Keratinocyte (primary cell): Measurements from ENCODE around the gene PSRC1. TPM values are rescaled to one million over a fixed set of nuclear protein-coding genes. Genes with fewer than 3 reads are reported as not detected.

Experiments used
- DNase-seq: peaks from one replicate; pipeline ENCODE4 v3.0.0-alpha.2; 2011; ENCODE audit warnings: low read depth, missing footprints, low spot score
- FAIRE-seq: peaks from 2 replicates; lab custom pipeline; 2011; peaks lifted over from hg19 to GRCh38; lab: Jason Lieb, UNC
- H2AFZ ChIP-seq: 2 replicates; pipeline ENCODE4 v1.6.0; 2012; ENCODE audit warnings: low read length, control low read depth, inconsistent platforms; ENCODE audit not compliant: control insufficient read depth
- H3K27ac ChIP-seq: 2 replicates; pipeline ENCODE4 v1.5.1; 2011; ENCODE audit warnings: low read length; ENCODE audit not compliant: control insufficient read depth, insufficient read depth
- H3K27me3 ChIP-seq: 3 replicates; pipeline ENCODE4 v1.6.0; 2011; ENCODE audit warnings: low read length; ENCODE audit not compliant: control insufficient read depth, insufficient read depth; ENCODE audit errors: extremely low read depth
- H3K36me3 ChIP-seq, 2 experiments: 2 replicates in 1 of 2; 3 replicates in 1 of 2; pipeline ENCODE4 v1.5.1; 2011; ENCODE audit warnings: low read length in 2 of 2, mild to moderate bottlenecking in 1 of 2; ENCODE audit not compliant: control insufficient read depth in 2 of 2, insufficient read depth in 2 of 2; ENCODE audit errors: extremely low read depth in 1 of 2
- H3K4me1 ChIP-seq: 3 replicates; pipeline ENCODE4 v1.5.1; 2011; ENCODE audit warnings: low read length; ENCODE audit not compliant: control insufficient read depth, insufficient read depth; ENCODE audit errors: extremely low read depth
- H3K4me2 ChIP-seq: 3 replicates; pipeline ENCODE4 v1.6.0; 2011; ENCODE audit warnings: low read depth, low read length; ENCODE audit not compliant: control insufficient read depth, insufficient read depth; ENCODE audit errors: extremely low read depth
- H3K4me3 ChIP-seq, 3 experiments: fragments of 200-600 bp in 1 of 3; sonication (generic) in 1 of 3; 2 replicates in 2 of 3; 3 replicates in 1 of 3; pipeline ENCODE4 v1.5.1; 2011 to 2016; ENCODE audit warnings: low read length in 3 of 3, mild to moderate bottlenecking in 3 of 3, control low read depth in 2 of 3, inconsistent platforms in 1 of 3, low read depth in 1 of 3, mixed read lengths in 1 of 3, mixed run types in 1 of 3, moderate library complexity in 1 of 3; ENCODE audit not compliant: control insufficient read depth in 2 of 3, insufficient read depth in 2 of 3; ENCODE audit errors: extremely low read depth in 1 of 3
- H3K79me2 ChIP-seq: 2 replicates; pipeline ENCODE4 v1.6.0; 2012; ENCODE audit warnings: low read length; ENCODE audit not compliant: control insufficient read depth, insufficient read depth
- H3K9ac ChIP-seq: 3 replicates; pipeline ENCODE4 v1.6.0; 2011; ENCODE audit warnings: low read length; ENCODE audit not compliant: control insufficient read depth, insufficient read depth; ENCODE audit errors: extremely low read depth
- H3K9me1 ChIP-seq: 3 replicates; pipeline ENCODE4 v1.6.0; 2011; ENCODE audit warnings: low read length; ENCODE audit not compliant: control insufficient read depth, insufficient read depth; ENCODE audit errors: extremely low read depth
- H3K9me3 ChIP-seq: 2 replicates; pipeline ENCODE4 v1.5.1; 2012; ENCODE audit warnings: low read depth, low read length; ENCODE audit not compliant: control insufficient read depth
- H4K20me1 ChIP-seq: 3 replicates; pipeline ENCODE4 v1.6.0; 2011; ENCODE audit warnings: low read length; ENCODE audit not compliant: control insufficient read depth, insufficient read depth; ENCODE audit errors: extremely low read depth
- EZH2 ChIP-seq: IDR thresholded peaks from one replicate; pipeline ENCODE4 v1.6.1; 2012; ENCODE audit warnings: inconsistent platforms, mild to moderate bottlenecking, low read length, moderate library complexity
- dilution Hi-C: fragments of 300-500 bp; cut with MboI; formaldehyde crosslinking; loops from one replicate; pipeline ENCODE4 v1.7.0; 2020; ENCODE audit warnings: low sequenced_read_pairs; ENCODE audit not compliant: extremely low pct_ligation_motif_present
- polyA plus RNA-seq, 5 experiments: library from polyadenylated mRNA; depleted of rRNA in 3 of 5; stranded (reverse) in 3 of 5; stranded (forward) in 1 of 5; unstranded in 1 of 5; fragments of >200 nt; gene quantifications; 1 replicate in 1 of 5; 2 replicates in 3 of 5; 3 replicates in 1 of 5; pipeline versions ENCODE4 v1.2.1 to v1.2.3, GENCODE V29; 2011 to 2012; ENCODE audit warnings: missing spikeins in 2 of 5, low read depth in 1 of 5, low replicate concordance in 1 of 5
- TF ChIP-seq, protein P1 (sequence below), 3 experiments: IDR thresholded peaks in 1 of 3; conservative IDR thresholded peaks in 1 of 3; optimal IDR thresholded peaks in 1 of 3; 2 replicates in 2 of 3; 3 replicates in 1 of 3; pipeline versions ENCODE3 to v1.5.1; 2011; ENCODE audit warnings: low read length in 3 of 3, mild to moderate bottlenecking in 3 of 3, moderate library complexity in 2 of 3, control low read depth in 1 of 3, inconsistent platforms in 1 of 3; ENCODE audit not compliant: insufficient read depth in 2 of 3; ENCODE audit errors: extremely low read depth in 1 of 3

PSRC1 gene
- polyA plus RNA-seq, 1 donor (not counting 4 experiments of a cell fraction or from before 2014, with no cell fraction given): 10.2 TPM

- TF ChIP-seq EZH2: no peak
- TF ChIP-seq, protein P1, sequence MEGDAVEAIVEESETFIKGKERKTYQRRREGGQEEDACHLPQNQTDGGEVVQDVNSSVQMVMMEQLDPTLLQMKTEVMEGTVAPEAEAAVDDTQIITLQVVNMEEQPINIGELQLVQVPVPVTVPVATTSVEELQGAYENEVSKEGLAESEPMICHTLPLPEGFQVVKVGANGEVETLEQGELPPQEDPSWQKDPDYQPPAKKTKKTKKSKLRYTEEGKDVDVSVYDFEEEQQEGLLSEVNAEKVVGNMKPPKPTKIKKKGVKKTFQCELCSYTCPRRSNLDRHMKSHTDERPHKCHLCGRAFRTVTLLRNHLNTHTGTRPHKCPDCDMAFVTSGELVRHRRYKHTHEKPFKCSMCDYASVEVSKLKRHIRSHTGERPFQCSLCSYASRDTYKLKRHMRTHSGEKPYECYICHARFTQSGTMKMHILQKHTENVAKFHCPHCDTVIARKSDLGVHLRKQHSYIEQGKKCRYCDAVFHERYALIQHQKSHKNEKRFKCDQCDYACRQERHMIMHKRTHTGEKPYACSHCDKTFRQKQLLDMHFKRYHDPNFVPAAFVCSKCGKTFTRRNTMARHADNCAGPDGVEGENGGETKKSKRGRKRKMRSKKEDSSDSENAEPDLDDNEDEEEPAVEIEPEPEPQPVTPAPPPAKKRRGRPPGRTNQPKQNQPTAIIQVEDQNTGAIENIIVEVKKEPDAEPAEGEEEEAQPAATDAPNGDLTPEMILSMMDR (optimal IDR thresholded peaks at IDR 0.05 in 1 of 3, IDR thresholded peaks at IDR 0.05 in 1 of 3, conservative IDR thresholded peaks at IDR 0.05 in 1 of 3; ENCODE audit: extremely low read depth in 1 of 3, insufficient read depth in 2 of 3, low read length in 3 of 3): no peak
- Histone ChIP-seq H3K36me3 (peaks cover 4 to 11% of the 10 kb centered on the region in 2 experiments), H3K9me3 (no peaks in the 10 kb centered on the region), H2AFZ (peak overlapping the region; percentile 10), H3K27ac (peak overlapping the region; percentile 83), H3K4me2 (peak overlapping the region; percentile 59), H3K4me3 (peak overlapping the region; percentile 0 to 57 (median 27)), H3K9me1 (no peaks in the 10 kb centered on the region), H3K27me3 (no peaks in the 10 kb centered on the region), H3K4me1 (peaks cover 37% of the 10 kb centered on the region), H3K9ac (peak overlapping the region; percentile 77), H4K20me1 (no peaks in the 10 kb centered on the region), H3K79me2 (peaks cover 10% of the 10 kb centered on the region)
- dilution Hi-C loops: no loop called here
- no peak for DNase-seq
- no peak for FAIRE-seq
Measured at GRCh38 chr1:109273570-109274288, 9.2 kb downstream of the PSRC1 start.

DNA sequence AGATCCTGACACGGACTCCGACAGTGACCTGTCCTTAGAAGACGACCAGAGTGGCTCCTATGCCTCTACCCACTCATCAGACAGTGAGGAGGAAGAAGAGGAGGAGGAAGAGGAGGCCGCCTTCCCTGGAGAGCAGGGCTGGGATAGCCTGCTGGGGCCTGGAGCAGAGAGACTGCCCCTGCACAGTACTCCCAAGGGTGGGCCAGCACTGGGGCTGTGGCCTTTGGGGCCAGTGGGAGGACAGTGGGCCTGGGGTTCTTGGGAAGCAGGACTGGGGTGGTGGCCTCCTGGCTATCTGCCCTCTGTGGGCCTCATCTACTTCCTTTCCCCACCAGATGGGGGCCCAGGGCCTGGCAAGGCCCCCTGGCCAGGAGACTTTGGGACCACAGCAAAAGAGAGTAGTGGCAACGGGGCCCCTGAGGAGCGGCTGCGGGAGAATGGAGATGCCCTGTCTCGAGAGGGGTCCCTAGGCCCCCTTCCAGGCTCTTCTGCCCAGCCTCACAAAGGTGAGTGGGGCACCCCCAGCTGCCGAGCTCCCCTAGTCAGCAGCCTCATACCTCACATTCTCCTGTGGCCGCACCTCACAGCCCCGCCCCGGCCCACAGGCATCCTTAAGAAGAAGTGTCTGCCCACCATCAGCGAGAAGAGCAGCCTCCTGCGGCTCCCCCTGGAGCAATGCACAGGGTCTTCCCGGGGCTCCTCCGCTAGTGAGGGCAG is 10.0 kb downstream of the PSRC1 start:
- Histone ChIP-seq H3K27me3 (no peaks in the 10 kb centered on the region), H2AFZ (no peak overlapping the region), H3K9ac (peak overlapping the region; percentile 22), H3K4me2 (peak overlapping the region; percentile 59), H3K9me1 (no peaks in the 10 kb centered on the region), H3K79me2 (peaks cover 10% of the 10 kb centered on the region), H3K4me3 (peak overlapping the region in 1 of 3 experiments; percentile 57), H3K9me3 (no peaks in the 10 kb centered on the region), H3K4me1 (peaks cover 37% of the 10 kb centered on the region), H4K20me1 (no peaks in the 10 kb centered on the region), H3K36me3 (peaks cover 4 to 5% of the 10 kb centered on the region in 2 experiments), H3K27ac (no peak overlapping the region)
- TF ChIP-seq, protein P1 (optimal IDR thresholded peaks at IDR 0.05 in 1 of 3, IDR thresholded peaks at IDR 0.05 in 1 of 3, conservative IDR thresholded peaks at IDR 0.05 in 1 of 3; ENCODE audit: extremely low read depth in 1 of 3, insufficient read depth in 2 of 3, low read length in 3 of 3): no peak
- no peak for TF ChIP-seq EZH2
- DNase-seq (no peak), FAIRE-seq (no peak)
- dilution Hi-C loops: no loop called here
